Activated CD8-positive, alpha-beta T cell treated with anti-CD3 and anti-CD28 coated beads for 36 hours (primary cell): ENCODE results near the gene EPHA10. TPM values are rescaled to one million over a fixed set of nuclear protein-coding genes. Genes with fewer than 3 reads are reported as not detected.

Experiments
- ATAC-seq: fragments of 200-7000 bp; cut with Tn5 transposase; one replicate; pipeline ENCODE4 v1.10.0; 2021; ENCODE audit warnings: mild to moderate bottlenecking, moderate library complexity
- CTCF ChIA-PET: fragments of 350-600 bp; sonication (Branson Sonifier 250); formaldehyde crosslinking; loops from one replicate; lab custom pipeline; 2021; ENCODE audit warnings: antibody characterized with exemption; lab: Charles Lee
- POLR2A ChIA-PET: fragments of 350-600 bp; sonication (Branson Sonifier 250); formaldehyde crosslinking; loops from one replicate; lab custom pipeline; 2021; ENCODE audit warnings: antibody characterized with exemption; lab: Charles Lee
- DNase-seq: peaks from one replicate; pipeline ENCODE4 v3.0.0-alpha.2; 2020
- H3K27ac Mint-ChIP-seq: one replicate; pipeline ENCODE4 v1.8.0; 2021; ENCODE audit warnings: mild to moderate bottlenecking, mixed read lengths
- H3K27me3 Mint-ChIP-seq: one replicate; pipeline ENCODE4 v1.8.0; 2021; ENCODE audit warnings: mixed read lengths
- H3K36me3 Mint-ChIP-seq: one replicate; pipeline ENCODE4 v1.8.0; 2021; ENCODE audit warnings: low read depth, mixed read lengths
- H3K4me1 Mint-ChIP-seq: one replicate; pipeline ENCODE4 v1.8.0; 2021; ENCODE audit warnings: low read depth, mixed read lengths
- H3K4me3 Mint-ChIP-seq: one replicate; pipeline ENCODE4 v1.8.0; 2021; ENCODE audit warnings: mild to moderate bottlenecking, moderate library complexity, mixed read lengths
- H3K9me3 Mint-ChIP-seq: one replicate; pipeline ENCODE4 v1.8.0; 2021; ENCODE audit warnings: mixed read lengths
- CTCF ChIP-seq: fragments of 200-600 bp; IDR thresholded peaks from one replicate; pipeline ENCODE4 v1.8.0; 2022; ENCODE audit warnings: antibody characterized with exemption, mild to moderate bottlenecking
- intact Hi-C: fragments of 100-400 bp; cut with micrococcal nuclease; formaldehyde crosslinking; loops from one replicate; pipeline ENCODE4 v1.10.0; 2022
- total RNA-seq, 2 experiments: library from RNA; stranded (reverse); gene quantifications; one replicate each; pipeline ENCODE4 v1.2.3, GENCODE V29; 2021

The EPHA10 gene
- total RNA-seq, 2 experiments from 2014 or later = not detected

GRCh38 chr1:37752213-37752582 lies 12.7 kb downstream of the EPHA10 start:
- intact Hi-C loops = no loop called here
- ATAC-seq = no peak
- Mint-ChIP-seq H3K27ac (no peak overlapping the region), H3K27me3 (peaks cover 35% of the 10 kb centered on the region), H3K4me3 (peak overlapping the region; percentile 44), H3K4me1 (peaks cover 19% of the 10 kb centered on the region), H3K36me3 (no peaks in the 10 kb centered on the region), H3K9me3 (no peaks in the 10 kb centered on the region)
- DNase-seq = no peak
- no peak for TF ChIP-seq CTCF
- CTCF ChIA-PET = no interaction called here
- POLR2A ChIA-PET = no interaction called here

- Mint-ChIP-seq H3K36me3 (no peaks in the 10 kb centered on the region), H3K27ac (no peak overlapping the region), H3K4me3 (no peak overlapping the region), H3K9me3 (peaks cover 3% of the 10 kb centered on the region), H3K4me1 (peaks cover 7% of the 10 kb centered on the region), H3K27me3 (peaks cover 36% of the 10 kb centered on the region)
- DNase-seq (no peak), ATAC-seq (no peak)
- CTCF ChIA-PET = interaction anchor here (0.9 kb wide), 1 partner anchor 19 kb away, joined by 3 read pairs; no protein-coding TSS in a partner anchor
- POLR2A ChIA-PET = no interaction called here
- intact Hi-C loops = no loop called here
- TF ChIP-seq CTCF = no peak
Measured at GRCh38 chr1:37748565-37748964, 16.4 kb downstream of the EPHA10 start.

GRCh38 chr1:37746806-37747205 lies 18.1 kb downstream of the EPHA10 start:
- no peaks in the 10 kb centered on the region for H3K4me1 Mint-ChIP-seq
- intact Hi-C loops = no loop called here
- no peak for TF ChIP-seq CTCF
- no peak overlapping the region for H3K4me3 Mint-ChIP-seq
- H3K27ac Mint-ChIP-seq = no peak overlapping the region
- peaks cover 30% of the 10 kb centered on the region for H3K27me3 Mint-ChIP-seq
- no peak for ATAC-seq
- H3K36me3 Mint-ChIP-seq = no peaks in the 10 kb centered on the region
- peaks cover 3% of the 10 kb centered on the region for H3K9me3 Mint-ChIP-seq
- DNase-seq = no peak
- ChIA-PET CTCF (interaction anchor here (0.7 kb wide), 1 partner anchor 10 kb away, joined by 4 read pairs; no protein-coding TSS in a partner anchor), POLR2A (interaction anchor here (0.6 kb wide), 1 partner anchor 14 kb away, joined by 5 read pairs; no protein-coding TSS in a partner anchor)

- Mint-ChIP-seq H3K4me3 (no peak overlapping the region), H3K4me1 (no peaks in the 10 kb centered on the region), H3K9me3 (peaks cover 1% of the 10 kb centered on the region), H3K27ac (no peak overlapping the region), H3K27me3 (peaks cover 32% of the 10 kb centered on the region), H3K36me3 (no peaks in the 10 kb centered on the region)
- ATAC-seq = no peak
- no peak for DNase-seq
- ChIA-PET CTCF (no interaction called here), POLR2A (no interaction called here)
- TF ChIP-seq CTCF = no peak
- intact Hi-C loops = no loop called here
Measured at GRCh38 chr1:37741662-37742061, 23.3 kb downstream of the EPHA10 start.

- no peak for TF ChIP-seq CTCF
- H3K4me3 Mint-ChIP-seq = no peak overlapping the region
- ChIA-PET POLR2A (no interaction called here), CTCF (no interaction called here)
- no peak for DNase-seq
- no peaks in the 10 kb centered on the region for H3K36me3 Mint-ChIP-seq
- no peaks in the 10 kb centered on the region for H3K9me3 Mint-ChIP-seq
- no peak for ATAC-seq
- intact Hi-C loops = no loop called here
- H3K27ac Mint-ChIP-seq = no peak overlapping the region
- peaks cover 31% of the 10 kb centered on the region for H3K27me3 Mint-ChIP-seq
- no peaks in the 10 kb centered on the region for H3K4me1 Mint-ChIP-seq
Measured at GRCh38 chr1:37741130-37741529, 23.8 kb downstream of the EPHA10 start.
